ENCODE results near the gene SLC17A4. TPM values are rescaled to one million over a fixed set of nuclear protein-coding genes. Genes with fewer than 3 reads are reported as not detected.

The SLC17A4 gene
- total RNA-seq, 1 experiment from 2014 or later, result not detected

GRCh38 chr6:25788305-25788922 is 33.9 kb downstream of the SLC17A4 start:
- Histone ChIP-seq H4K91ac (ENCODE audit: insufficient read length, low read depth, low read length) (no peak overlapping the region), H2BK20ac (ENCODE audit: low read depth, low read length, poor library complexity, severe bottlenecking) (no peak overlapping the region), H3K23me2 (ENCODE audit: insufficient read length, low read depth, low read length, poor library complexity, severe bottlenecking) (no peaks in the 10 kb centered on the region), H3K27ac (ENCODE audit: insufficient read length, low read depth, low read length) (no peak overlapping the region), H3K56ac (ENCODE audit: insufficient read length, low read depth, low read length) (no peak overlapping the region), H4K8ac (replicated peaks; ENCODE audit: insufficient read length, low read depth, low read length) (no peak overlapping the region), H2BK120ac (ENCODE audit: low read depth, low read length, poor library complexity, severe bottlenecking) (no peak overlapping the region), H3K23ac (ENCODE audit: insufficient read length, low read depth, low read length) (no peak overlapping the region), H3K4ac (ENCODE audit: low read depth, low read length) (no peak overlapping the region), H3K18ac (ENCODE audit: insufficient read length, low read depth, low read length) (no peak overlapping the region), H3K27me3 (ENCODE audit: insufficient read depth, low read length) (no peaks in the 10 kb centered on the region), H2BK12ac (ENCODE audit: insufficient read length, low read depth, low read length) (no peak overlapping the region), H3T11ph (ENCODE audit: low read length) (no peak overlapping the region), H3K79me1 (ENCODE audit: insufficient read depth, low read depth, low read length, poor library complexity, severe bottlenecking) (no peaks in the 10 kb centered on the region), H3K4me1 (ENCODE audit: insufficient read depth, low read length) (no peaks in the 10 kb centered on the region), H2BK15ac (ENCODE audit: low read depth, low read length) (no peak overlapping the region), H2AK5ac (ENCODE audit: insufficient read length, low read length) (no peak overlapping the region), H3K9me3 (ENCODE audit: control insufficient read depth, low read depth, low read length) (no peaks in the 10 kb centered on the region), H2AFZ (ENCODE audit: low read length) (no peak overlapping the region), H3K9ac (ENCODE audit: extremely low read depth, insufficient read length, low read length) (no peak overlapping the region), H3K4me2 (ENCODE audit: insufficient read depth, insufficient read length, low read length) (no peak overlapping the region), H4K20me1 (ENCODE audit: control insufficient read depth, insufficient read depth, insufficient read length) (no peaks in the 10 kb centered on the region), H4K5ac (ENCODE audit: insufficient read length, low read depth, low read length) (no peak overlapping the region), H3K14ac (ENCODE audit: insufficient read depth, low read length) (no peak overlapping the region), H3K79me2 (ENCODE audit: insufficient read depth, low read length) (no peaks in the 10 kb centered on the region), H2BK5ac (ENCODE audit: insufficient read length, low read length) (no peak overlapping the region)
- Mint-ChIP-seq H3K4me1 (no peaks in the 10 kb centered on the region), H3K9me3 (no peaks in the 10 kb centered on the region), H3K27ac (no peak overlapping the region), H3K4me3 (no peak overlapping the region), H3K27me3 (ENCODE audit: low read depth) (no peaks in the 10 kb centered on the region), H3K36me3 (ENCODE audit: insufficient read depth in 1 of 3, low read depth in 3 of 3) (no peaks in the 10 kb centered on the region)
- no CpG with 5 or more reads among the region's 4 CpGs for WGBS (ENCODE audit: extremely low coverage, insufficient read length, low lambda C conversion rate)
- peak; percentile 71 for DNase-seq
- peak; percentile 73 for TF ChIP-seq CTCF (conservative IDR thresholded peaks at IDR 0.05)
